Measurements from ENCODE around the gene SLC2A1. TPM values are rescaled to one million over a fixed set of nuclear protein-coding genes. Genes with fewer than 3 reads are reported as not detected.

SLC2A1 gene
- total and polyA plus RNA-seq, 9 of the 15 experiments (the other 6 are each of a cell fraction or from before 2014, with no cell fraction given) = 12.6 to 153 (median 48.0) TPM

DNA sequence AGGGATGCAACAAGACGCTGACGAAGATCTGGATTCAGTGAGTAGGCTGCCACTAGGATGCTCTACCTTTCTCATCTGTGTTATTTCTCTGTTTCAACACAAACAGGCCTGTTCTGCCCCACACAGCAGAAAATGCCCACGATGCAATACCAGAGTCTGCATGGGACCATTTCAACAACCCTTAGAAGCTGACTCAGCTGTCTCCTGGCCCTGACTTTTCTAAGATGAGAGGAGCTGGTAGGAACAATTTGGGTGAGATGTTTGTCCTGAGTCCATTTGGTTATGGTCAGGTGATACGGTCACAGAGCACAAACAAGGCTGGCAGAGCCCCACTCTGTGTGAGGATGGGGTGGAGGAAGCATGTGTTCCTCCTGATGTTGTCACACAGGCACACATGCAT lies 11.5 kb upstream of the SLC2A1 start:
- BruUV-seq (replicated peaks) = no TSS peak
- Histone ChIP-seq H3K9me3 (replicated peaks; ENCODE audit: control insufficient read depth, insufficient read depth, low read depth, low read length) (no peaks in the 10 kb centered on the region), H4K20me1 (replicated peaks; ENCODE audit: control insufficient read depth, insufficient read depth, low read length) (no peaks in the 10 kb centered on the region), H3K27ac (ENCODE audit: extremely low read depth, low read depth, low read length) (no peak overlapping the region), H2AFZ (ENCODE audit: low read depth, low read length) (no peak overlapping the region), H3K36me3 (ENCODE audit: control insufficient read depth, insufficient read depth, low read length) (no peaks in the 10 kb centered on the region; the same call in 2 of the 3 replicates), H3K4me3 (no peak overlapping the region), H3K27me3 (ENCODE audit: control insufficient read depth in 2 of 2, insufficient read depth in 2 of 2, low read length in 2 of 2) (no peaks in the 10 kb centered on the region), H3K9me1 (ENCODE audit: control insufficient read depth, insufficient read depth, low read length) (no peaks in the 10 kb centered on the region), H3K4me2 (ENCODE audit: insufficient read depth, low read length) (no peak overlapping the region), H3K4me1 (replicated peaks in 1 of 2; ENCODE audit: control insufficient read depth in 2 of 2, insufficient read depth in 2 of 2, low read length in 2 of 2) (peaks cover 23 to 25% of the 10 kb centered on the region in 2 experiments), H3K9ac (ENCODE audit: insufficient read depth in 1 of 2, low read depth in 2 of 2, low read length in 2 of 2) (no peak overlapping the region), H3K79me2 (ENCODE audit: control insufficient read depth, insufficient read depth, low read length) (no peaks in the 10 kb centered on the region)
- WGBS (ENCODE audit: insufficient coverage, low coverage, missing lambda C conversion rate) = 62% methylated on average over 4 of the region's 4 CpGs
- ChIA-PET POLR2A (interaction anchor here (0.9 to 1.0 kb wide), 2 partner anchors 8 to 23 kb away, joined by 3 to 5 read pairs; no protein-coding TSS in a partner anchor), CTCF (ENCODE audit: low intra/inter-chr PET ratio) (no interaction called here)
- TF ChIP-seq ZNF316 (IDR thresholded peaks at IDR 0.05) (peak; percentile 96), MAFG (tag; conservative IDR thresholded peaks at IDR 0.05) (peak; percentile 88), ATF1 (CRISPR knock-in tag; IDR thresholded peaks at IDR 0.05) (no peak), ATF1 (tag; IDR thresholded peaks at IDR 0.05) (no peak), ZNF133 (CRISPR knock-in tag; IDR thresholded peaks at IDR 0.05) (no peak), C11orf30 (IDR thresholded peaks at IDR 0.05; ENCODE audit: low read depth) (peak; percentile 94), NFE2 (IDR thresholded peaks at IDR 0.05; ENCODE audit: low read depth) (0 out of 2 replicates have a peak, but pooled peaks have one; percentile 27), MAFK (IDR thresholded peaks at IDR 0.05; ENCODE audit: low read length) (peak; percentile 78), RAD21 (CRISPR knock-in tag; conservative IDR thresholded peaks at IDR 0.05 in 1 of 2, IDR thresholded peaks at IDR 0.05 in 1 of 2) (no peak), FOSL1 (tag; conservative IDR thresholded peaks at IDR 0.05) (peak; percentile 22; the same call in 1 of the 2 replicates), JUND (IDR thresholded peaks at IDR 0.05; ENCODE audit: borderline replicate concordance, low read depth, low read length) (peak; percentile 15; the same call in 1 of the 2 replicates), JUND (tag; IDR thresholded peaks at IDR 0.05; ENCODE audit: borderline replicate concordance, low read depth, low read length) (no peak), MEF2A (IDR thresholded peaks at IDR 0.05; ENCODE audit: control insufficient read depth, low read depth, low read length) (no peak), DPF2 (IDR thresholded peaks at IDR 0.05) (0 out of 2 replicates have a peak, but pooled peaks have one; percentile 13), ARNT (IDR thresholded peaks at IDR 0.05) (no peak), CTBP1 (IDR thresholded peaks at IDR 0.05; ENCODE audit: borderline replicate concordance) (0 out of 2 replicates have a peak, but pooled peaks have one; percentile 37), SAFB2 (IDR thresholded peaks at IDR 0.05; ENCODE audit: borderline replicate concordance, low read depth, low read length, severe bottlenecking) (no peak), MAFF (IDR thresholded peaks at IDR 0.05; ENCODE audit: low read length) (peak; percentile 81), ZNF586 (CRISPR knock-in tag; conservative IDR thresholded peaks at IDR 0.05) (no peak)
- TF ChIP-seq, protein P1, sequence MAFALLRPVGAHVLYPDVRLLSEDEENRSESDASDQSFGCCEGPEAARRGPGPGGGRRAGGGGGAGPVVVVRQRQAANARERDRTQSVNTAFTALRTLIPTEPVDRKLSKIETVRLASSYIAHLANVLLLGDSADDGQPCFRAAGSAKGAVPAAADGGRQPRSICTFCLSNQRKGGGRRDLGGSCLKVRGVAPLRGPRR (CRISPR knock-in tag; IDR thresholded peaks at IDR 0.05) = no peak
- in situ Hi-C loops (cut with MboI) (no loop called here), intact Hi-C loops (cut with micrococcal nuclease) (no loop called here)
- DNase-seq (ENCODE audit: extremely low read depth in 1 of 4, low spot score in 3 of 4) (peak in 3 of 4 experiments; percentile 38 to 53 (median 47)), ATAC-seq (no peak), FAIRE-seq (no peak)
